MCF 10A (cell line): ENCODE results near the gene TNS1. TPM values are rescaled to one million over a fixed set of nuclear protein-coding genes. Genes with fewer than 3 reads are reported as not detected.
"Not testable (repeated sequence)": the region's sequence is repeated elsewhere in the genome, so short reads cannot be mapped to it uniquely, and the experiment has no call there.

Experiments
- BruUV-seq: library from RNA; stranded (reverse); fragments of 400-500 nt; replicated peaks from 2 replicates; lab custom pipeline; 2021; lab: Mats Ljungman, UMichigan
- CTCF ChIA-PET: fragments of 300-600 bp; sonication (Branson Sonifier 250); formaldehyde crosslinking; extraction: SDS; loops from one replicate; lab custom pipeline; 2021; ENCODE audit warnings: antibody characterized with exemption, inconsistent platforms; lab: Yijun Ruan, JAX
- POLR2A ChIA-PET: fragments of 300-600, 350-650 bp; sonication (Branson Sonifier 250); formaldehyde crosslinking; extraction: SDS; loops from one replicate; lab custom pipeline; 2020; ENCODE audit warnings: antibody characterized with exemption, inconsistent platforms; lab: Yijun Ruan, JAX
- DNase-seq: peaks from one replicate; pipeline ENCODE4 v3.0.0-alpha.2; 2018; ENCODE audit not compliant: unreplicated experiment
- H3K27ac Mint-ChIP-seq: one replicate; pipeline ENCODE4 v1.8.0; 2022; ENCODE audit warnings: mild to moderate bottlenecking, low read depth, mixed read lengths; ENCODE audit not compliant: unreplicated experiment
- H3K27me3 Mint-ChIP-seq: one replicate; pipeline ENCODE4 v1.8.0; 2022; ENCODE audit warnings: mixed read lengths; ENCODE audit not compliant: insufficient read depth, unreplicated experiment
- H3K36me3 Mint-ChIP-seq: one replicate; pipeline ENCODE4 v1.8.0; 2022; ENCODE audit warnings: mild to moderate bottlenecking, moderate library complexity, mixed read lengths; ENCODE audit not compliant: insufficient read depth, unreplicated experiment
- H3K4me1 Mint-ChIP-seq: one replicate; pipeline ENCODE4 v1.8.0; 2022; ENCODE audit warnings: mixed read lengths; ENCODE audit not compliant: insufficient read depth, unreplicated experiment
- H3K4me3 Mint-ChIP-seq: one replicate; pipeline ENCODE4 v1.8.0; 2022; ENCODE audit warnings: mild to moderate bottlenecking, moderate library complexity, mixed read lengths; ENCODE audit not compliant: unreplicated experiment
- H3K9me3 Mint-ChIP-seq: one replicate; pipeline ENCODE4 v1.8.0; 2022; ENCODE audit warnings: mixed read lengths; ENCODE audit not compliant: unreplicated experiment
- CTCF ChIP-seq: fragments of 200-600 bp; IDR thresholded peaks from one replicate; pipeline ENCODE4 v1.8.0; 2022; ENCODE audit warnings: antibody characterized with exemption, mild to moderate bottlenecking; ENCODE audit not compliant: unreplicated experiment
- intact Hi-C: fragments of 100-400 bp; cut with micrococcal nuclease; formaldehyde crosslinking; loops from 2 replicates; pipeline ENCODE4 v1.14.1; 2022
- total RNA-seq: library from RNA; stranded (reverse); gene quantifications from 2 replicates; pipeline ENCODE4 v1.2.3, GENCODE V29; 2022

The TNS1 gene
- total RNA-seq, 1 experiment from 2014 or later, result 3.3 TPM

DNA sequence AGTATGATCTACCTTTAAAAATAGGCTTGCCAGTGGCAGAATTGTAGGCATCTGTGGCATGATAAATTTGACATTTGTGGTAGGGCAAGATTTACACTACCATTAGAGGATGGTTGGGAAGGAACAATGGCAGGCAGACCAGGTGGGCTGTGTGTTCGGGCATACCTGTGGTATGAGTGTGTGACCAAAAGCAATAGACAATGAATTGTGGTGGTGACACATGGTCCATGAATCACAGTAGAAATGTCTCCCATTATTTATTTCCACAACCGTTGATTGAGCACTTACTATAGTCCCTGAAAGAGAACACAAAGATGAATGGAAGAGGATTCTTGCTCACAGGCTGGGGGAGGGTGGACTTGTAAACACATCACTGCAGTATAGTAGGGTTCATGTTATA is 36.4 kb upstream of the TNS1 start:
- no peaks in the 10 kb centered on the region for H3K4me1 Mint-ChIP-seq
- no TSS peak for BruUV-seq
- H3K9me3 Mint-ChIP-seq, result no peaks in the 10 kb centered on the region
- no peak overlapping the region for H3K27ac Mint-ChIP-seq
- intact Hi-C loops, result no loop called here
- TF ChIP-seq CTCF, result no peak
- H3K36me3 Mint-ChIP-seq, result no peaks in the 10 kb centered on the region
- peaks cover 70% of the 10 kb centered on the region for H3K27me3 Mint-ChIP-seq
- DNase-seq, result peak; percentile 20
- no peak overlapping the region for H3K4me3 Mint-ChIP-seq
- POLR2A ChIA-PET, result interaction anchor here (0.6 kb wide), 1 partner anchor 253 kb away, joined by 3 read pairs; no protein-coding TSS in a partner anchor
- CTCF ChIA-PET, result interaction anchor here (0.5 to 2.0 kb wide), 5 partner anchors 16 to 262 kb away, joined by 3 to 9 read pairs (median 5); no protein-coding TSS in a partner anchor

DNA sequence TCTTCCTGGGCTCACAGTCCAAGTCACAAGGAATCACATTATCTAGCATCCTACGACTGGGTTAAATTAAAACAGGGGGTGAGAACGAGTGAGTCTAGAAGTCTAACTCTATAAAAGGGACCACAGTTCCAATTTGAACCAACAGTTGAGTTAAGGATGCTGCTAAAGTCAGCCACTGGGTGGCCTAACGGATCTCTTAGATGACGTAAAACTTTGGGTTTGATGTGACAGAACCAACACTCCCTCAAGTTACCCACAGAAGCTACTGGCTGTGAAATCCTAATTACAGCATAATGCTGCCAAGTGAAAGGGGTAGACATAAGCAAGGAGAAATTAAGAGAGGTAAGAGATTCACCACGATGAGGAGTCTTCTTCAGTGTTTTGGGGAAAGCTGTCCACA is 33.6 kb upstream of the TNS1 start:
- H3K36me3 Mint-ChIP-seq, result no peaks in the 10 kb centered on the region
- no peak for TF ChIP-seq CTCF
- intact Hi-C loops, result no loop called here
- no peak overlapping the region for H3K27ac Mint-ChIP-seq
- no peaks in the 10 kb centered on the region for H3K4me1 Mint-ChIP-seq
- DNase-seq, result no peak
- no peak overlapping the region for H3K4me3 Mint-ChIP-seq
- BruUV-seq, result no TSS peak
- ChIA-PET POLR2A (interaction anchor here (0.6 kb wide), 1 partner anchor 257 kb away, joined by 3 read pairs; no protein-coding TSS in a partner anchor), CTCF (interaction anchor here (0.8 to 6.9 kb wide), 8 partner anchors 9 to 257 kb away, joined by 3 to 154 read pairs (median 4); no protein-coding TSS in a partner anchor)
- H3K27me3 Mint-ChIP-seq, result peaks cover 53% of the 10 kb centered on the region
- H3K9me3 Mint-ChIP-seq, result no peaks in the 10 kb centered on the region

- no peak for TF ChIP-seq CTCF
- Mint-ChIP-seq H3K4me3 (no peak overlapping the region), H3K9me3 (no peaks in the 10 kb centered on the region), H3K36me3 (no peaks in the 10 kb centered on the region), H3K27me3 (peaks cover 45% of the 10 kb centered on the region), H3K4me1 (no peaks in the 10 kb centered on the region), H3K27ac (no peak overlapping the region)
- intact Hi-C loops, result loop anchor here (2.0 kb wide), 1 partner anchor 47 kb away; no protein-coding TSS in a partner anchor
- no peak for DNase-seq
- BruUV-seq, result no TSS peak
- CTCF ChIA-PET, result interaction anchor here (0.5 to 6.9 kb wide), 11 partner anchors 8 to 624 kb away, joined by 3 to 154 read pairs (median 5); partner anchors contain the start of genes BCS1L and ZNF142
- POLR2A ChIA-PET, result no interaction called here
Observed at GRCh38 chr2:218035463-218036100, 32.8 kb upstream of the TNS1 start.

- peaks cover 36% of the 10 kb centered on the region for H3K27me3 Mint-ChIP-seq
- peak; percentile 69 for DNase-seq
- BruUV-seq, H3K36me3 Mint-ChIP-seq, H3K9me3 Mint-ChIP-seq, H3K27ac Mint-ChIP-seq, H3K4me1 Mint-ChIP-seq, H3K4me3 Mint-ChIP-seq, POLR2A ChIA-PET: not testable (repeated sequence)
- CTCF ChIA-PET, result interaction anchor here (0.6 to 6.9 kb wide), 16 partner anchors 8 to 992 kb away, joined by 3 to 154 read pairs (median 3); no protein-coding TSS in a partner anchor
- TF ChIP-seq CTCF, result peak; percentile 75
- intact Hi-C loops, result loop anchor here (1.0 to 2.0 kb wide), 5 partner anchors 46 to 249 kb away; no protein-coding TSS in a partner anchor
Observed at GRCh38 chr2:218034497-218035213, 31.9 kb upstream of the TNS1 start.
